ENCODE measurements around the gene PTGIR.

Gene PTGIR

GRCh38 chr19:46624958-46625661 lies at the start of gene PTGIR:
Gene PTGIR, minus strand, starts transcription at chr19:46625089. Its CDS starts 864 bp downstream, at chr19:46624225.
- Histone ChIP-seq H3K27ac (ENCODE audit: low read depth, low read length) (peak within 1 kb of the TSS; percentile 75), H3K4me3 (ENCODE audit: low read length) (no peak within 1 kb of the TSS), H3K4me1 (ENCODE audit: control insufficient read depth, insufficient read depth, low read length) (peaks cover 24% of the 10 kb centered on the region), H3K27me3 (ENCODE audit: control insufficient read depth, insufficient read depth, low read length) (no peaks in the 10 kb centered on the region), H3K36me3 (ENCODE audit: control insufficient read depth, insufficient read depth, low read length) (no peaks in the 10 kb centered on the region), H3K9ac (ENCODE audit: low read length) (no peak within 1 kb of the TSS)

- Histone ChIP-seq H3K36me3 (ENCODE audit: control insufficient read depth, insufficient read depth, low read length) (peaks cover 16% of the 10 kb centered on the region), H3K9ac (ENCODE audit: low read length) (no peak overlapping the region), H3K4me1 (ENCODE audit: control insufficient read depth, insufficient read depth, low read length) (no peaks in the 10 kb centered on the region), H3K27me3 (ENCODE audit: control insufficient read depth, insufficient read depth, low read length) (no peaks in the 10 kb centered on the region), H3K4me3 (ENCODE audit: low read length) (no peak overlapping the region), H3K27ac (ENCODE audit: low read depth, low read length) (no peak overlapping the region)
These were observed 45.9 kb upstream of the PTGIR start for GRCh38 chr19:46670813-46671212.

GRCh38 chr19:46668662-46669061 lies 43.8 kb upstream of the PTGIR start:
- no peak overlapping the region for H3K27ac ChIP-seq (ENCODE audit: low read depth, low read length)
- H3K4me3 ChIP-seq (ENCODE audit: low read length): no peak overlapping the region
- no peak overlapping the region for H3K9ac ChIP-seq (ENCODE audit: low read length)
- no peaks in the 10 kb centered on the region for H3K27me3 ChIP-seq (ENCODE audit: control insufficient read depth, insufficient read depth, low read length)
- H3K4me1 ChIP-seq (ENCODE audit: control insufficient read depth, insufficient read depth, low read length): no peaks in the 10 kb centered on the region
- no peaks in the 10 kb centered on the region for H3K36me3 ChIP-seq (ENCODE audit: control insufficient read depth, insufficient read depth, low read length)

GRCh38 chr19:46665072-46665471 lies 40.2 kb upstream of the PTGIR start:
- Histone ChIP-seq H3K9ac (ENCODE audit: low read length) (no peak overlapping the region), H3K27ac (ENCODE audit: low read depth, low read length) (no peak overlapping the region), H3K27me3 (ENCODE audit: control insufficient read depth, insufficient read depth, low read length) (no peaks in the 10 kb centered on the region)

GRCh38 chr19:46661735-46662592 lies 37.1 kb upstream of the PTGIR start:
- H3K36me3 ChIP-seq (ENCODE audit: control insufficient read depth, insufficient read depth, low read length): no peaks in the 10 kb centered on the region
- H3K9ac ChIP-seq (ENCODE audit: low read length): no peak overlapping the region
- peak overlapping the region; percentile 55 for H3K4me3 ChIP-seq (ENCODE audit: low read length)
- H3K4me1 ChIP-seq (ENCODE audit: control insufficient read depth, insufficient read depth, low read length): peaks cover 5% of the 10 kb centered on the region
- H3K27ac ChIP-seq (ENCODE audit: low read depth, low read length): peak overlapping the region; percentile 66
- H3K27me3 ChIP-seq (ENCODE audit: control insufficient read depth, insufficient read depth, low read length): peaks cover 3% of the 10 kb centered on the region

More at GRCh38 chr19:46665072-46665471, 40.2 kb upstream of the PTGIR start:
- H3K4me3 ChIP-seq (ENCODE audit: low read length): no peak overlapping the region
- peaks cover 5% of the 10 kb centered on the region for H3K4me1 ChIP-seq (ENCODE audit: control insufficient read depth, insufficient read depth, low read length)
- H3K36me3 ChIP-seq (ENCODE audit: control insufficient read depth, insufficient read depth, low read length): no peaks in the 10 kb centered on the region

- H3K36me3 ChIP-seq (ENCODE audit: control insufficient read depth, insufficient read depth, low read length): no peaks in the 10 kb centered on the region
- peak within 1 kb of the TSS; percentile 84 for H3K27ac ChIP-seq (ENCODE audit: low read depth, low read length)
- peaks cover 3% of the 10 kb centered on the region for H3K27me3 ChIP-seq (ENCODE audit: control insufficient read depth, insufficient read depth, low read length)
- peak within 1 kb of the TSS; percentile 80 for H3K4me3 ChIP-seq (ENCODE audit: low read length)
- H3K9ac ChIP-seq (ENCODE audit: low read length): peak within 1 kb of the TSS; percentile 21
- H3K4me1 ChIP-seq (ENCODE audit: control insufficient read depth, insufficient read depth, low read length): peaks cover 5% of the 10 kb centered on the region
These were observed 36.3 kb upstream of the PTGIR start, which contains the start of gene DACT3 for GRCh38 chr19:46661020-46661731. Gene DACT3, minus strand, starts transcription at chr19:46661182. Its CDS starts 118 bp downstream, at chr19:46661064.

- Histone ChIP-seq H3K4me3 (ENCODE audit: low read length) (peak overlapping the region; percentile 80), H3K36me3 (ENCODE audit: control insufficient read depth, insufficient read depth, low read length) (no peaks in the 10 kb centered on the region), H3K9ac (ENCODE audit: low read length) (peak overlapping the region; percentile 21), H3K27me3 (ENCODE audit: control insufficient read depth, insufficient read depth, low read length) (peaks cover 3% of the 10 kb centered on the region), H3K27ac (ENCODE audit: low read depth, low read length) (peak overlapping the region; percentile 84), H3K4me1 (ENCODE audit: control insufficient read depth, insufficient read depth, low read length) (peaks cover 5% of the 10 kb centered on the region)
These were observed 35.7 kb upstream of the PTGIR start for GRCh38 chr19:46660551-46661019.

- Histone ChIP-seq H3K27ac (ENCODE audit: low read depth, low read length) (peak overlapping the region; percentile 84), H3K4me1 (ENCODE audit: control insufficient read depth, insufficient read depth, low read length) (peaks cover 6% of the 10 kb centered on the region), H3K27me3 (ENCODE audit: control insufficient read depth, insufficient read depth, low read length) (peaks cover 3% of the 10 kb centered on the region), H3K9ac (ENCODE audit: low read length) (peak overlapping the region; percentile 45), H3K4me3 (ENCODE audit: low read length) (peak overlapping the region; percentile 80), H3K36me3 (ENCODE audit: control insufficient read depth, insufficient read depth, low read length) (no peaks in the 10 kb centered on the region)
These were observed 35.2 kb upstream of the PTGIR start for GRCh38 chr19:46660008-46660517.

- Histone ChIP-seq H3K4me1 (ENCODE audit: control insufficient read depth, insufficient read depth, low read length) (peaks cover 10% of the 10 kb centered on the region), H3K27ac (ENCODE audit: low read depth, low read length) (peak overlapping the region; percentile 84), H3K36me3 (ENCODE audit: control insufficient read depth, insufficient read depth, low read length) (no peaks in the 10 kb centered on the region), H3K9ac (ENCODE audit: low read length) (peak overlapping the region; percentile 45), H3K27me3 (ENCODE audit: control insufficient read depth, insufficient read depth, low read length) (peaks cover 3% of the 10 kb centered on the region), H3K4me3 (ENCODE audit: low read length) (peak overlapping the region; percentile 80)
These were observed 34.5 kb upstream of the PTGIR start for GRCh38 chr19:46659151-46660007.

GRCh38 chr19:46656541-46656940 lies 31.7 kb upstream of the PTGIR start:
- no peak overlapping the region for H3K4me3 ChIP-seq (ENCODE audit: low read length)
- no peak overlapping the region for H3K9ac ChIP-seq (ENCODE audit: low read length)
- peaks cover 17% of the 10 kb centered on the region for H3K4me1 ChIP-seq (ENCODE audit: control insufficient read depth, insufficient read depth, low read length)
- no peaks in the 10 kb centered on the region for H3K36me3 ChIP-seq (ENCODE audit: control insufficient read depth, insufficient read depth, low read length)
- peaks cover 3% of the 10 kb centered on the region for H3K27me3 ChIP-seq (ENCODE audit: control insufficient read depth, insufficient read depth, low read length)
- H3K27ac ChIP-seq (ENCODE audit: low read depth, low read length): no peak overlapping the region

- H3K9ac ChIP-seq (ENCODE audit: low read length): no peak overlapping the region
- H3K4me3 ChIP-seq (ENCODE audit: low read length): no peak overlapping the region
- peak overlapping the region; percentile 72 for H3K27ac ChIP-seq (ENCODE audit: low read depth, low read length)
- peaks cover 16% of the 10 kb centered on the region for H3K4me1 ChIP-seq (ENCODE audit: control insufficient read depth, insufficient read depth, low read length)
- H3K36me3 ChIP-seq (ENCODE audit: control insufficient read depth, insufficient read depth, low read length): no peaks in the 10 kb centered on the region
- H3K27me3 ChIP-seq (ENCODE audit: control insufficient read depth, insufficient read depth, low read length): peaks cover 1% of the 10 kb centered on the region
These were observed 29.8 kb upstream of the PTGIR start for GRCh38 chr19:46654621-46655152.

Measured in rectal smooth muscle tissue (tissue), 1 donor.